CD4-positive, alpha-beta T cell (primary cell): ENCODE measurements around the gene ATP13A3. TPM values are rescaled to one million over a fixed set of nuclear protein-coding genes. Genes with fewer than 3 reads are reported as not detected.

Experiments
- ATAC-seq: fragments of 200-7000 bp; cut with Tn5 transposase; one replicate; pipeline ENCODE4 v1.10.0; 2022; ENCODE audit warnings: mild to moderate bottlenecking; ENCODE audit not compliant: poor library complexity
- CTCF ChIA-PET: fragments of 350-600 bp; sonication (Branson Sonifier 250); formaldehyde crosslinking; loops from one replicate; lab custom pipeline; 2021; ENCODE audit warnings: antibody characterized with exemption, inconsistent platforms; lab: Charles Lee
- POLR2A ChIA-PET: fragments of 350-600 bp; sonication (Branson Sonifier 250); formaldehyde crosslinking; loops from one replicate; lab custom pipeline; 2021; ENCODE audit warnings: antibody characterized with exemption, inconsistent platforms; lab: Charles Lee
- DNase-seq, 14 experiments: peaks; one replicate each; pipeline ENCODE4 v3.0.0-alpha.2; 2013 to 2020; ENCODE audit warnings: mixed read lengths in 2 of 14
- H3K27ac ChIP-seq, 2 donors: one replicate each; pipeline versions ENCODE4 v1.5.1 to v1.7.0; 2013; ENCODE audit warnings: low read length in 2 of 2, low read depth in 1 of 2, mild to moderate bottlenecking in 1 of 2
- H3K27me3 ChIP-seq, 2 experiments: 1 replicate in 1 of 2; 2 replicates in 1 of 2; pipeline versions ENCODE4 v1.6.1 to v1.7.0; 2013; ENCODE audit warnings: low read length in 2 of 2, control low read depth in 1 of 2, mild to moderate bottlenecking in 1 of 2, moderate library complexity in 1 of 2; ENCODE audit not compliant: insufficient read depth in 2 of 2, control insufficient read depth in 1 of 2
- H3K36me3 ChIP-seq: one replicate; pipeline ENCODE4 v1.6.1; 2013; ENCODE audit warnings: low read length, control low read depth; ENCODE audit not compliant: insufficient read depth
- H3K4me1 ChIP-seq: one replicate; pipeline ENCODE4 v1.6.1; 2013; ENCODE audit warnings: low read length, control low read depth; ENCODE audit not compliant: insufficient read depth
- H3K4me3 ChIP-seq: one replicate; pipeline ENCODE4 v1.5.1; 2013; ENCODE audit warnings: mild to moderate bottlenecking, low read length, moderate library complexity
- H3K9me3 ChIP-seq, 2 experiments: 1 replicate in 1 of 2; 2 replicates in 1 of 2; pipeline versions ENCODE4 v1.6.1 to v1.7.0; 2013; ENCODE audit warnings: low read length in 2 of 2, mild to moderate bottlenecking in 2 of 2, control low read depth in 1 of 2, moderate library complexity in 1 of 2; ENCODE audit not compliant: control insufficient read depth in 1 of 2, insufficient read depth in 1 of 2
- H3K27ac Mint-ChIP-seq: one replicate; pipeline ENCODE4 v1.8.0; 2020; ENCODE audit warnings: mixed read lengths
- H3K27me3 Mint-ChIP-seq: one replicate; pipeline ENCODE4 v1.8.0; 2021; ENCODE audit warnings: mixed read lengths
- H3K36me3 Mint-ChIP-seq: one replicate; pipeline ENCODE4 v1.8.0; 2021; ENCODE audit warnings: low read depth, mixed read lengths
- H3K4me1 Mint-ChIP-seq: one replicate; pipeline ENCODE4 v1.8.0; 2021; ENCODE audit warnings: low read depth, mixed read lengths
- H3K4me3 Mint-ChIP-seq: one replicate; pipeline ENCODE4 v1.8.0; 2020; ENCODE audit warnings: mild to moderate bottlenecking, mixed read lengths
- H3K9me3 Mint-ChIP-seq: one replicate; pipeline ENCODE4 v1.8.0; 2020; ENCODE audit warnings: mixed read lengths
- CTCF ChIP-seq: fragments of 200-600 bp; IDR thresholded peaks from one replicate; pipeline ENCODE4 v1.8.0; 2022; ENCODE audit warnings: antibody characterized with exemption, mild to moderate bottlenecking
- intact Hi-C, 2 experiments: fragments of 100-400 bp; cut with DNase I in 1 of 2; cut with micrococcal nuclease in 1 of 2; formaldehyde crosslinking; loops; one replicate each; pipeline versions ENCODE4 v1.15.1 to v1.9.0; 2023 to 2025; cut with DNase I, micrococcal nuclease
- total RNA-seq, 174 experiments: library from RNA in 2 of 174; stranded (reverse) in 2 of 174; gene quantifications; one replicate each; pipeline ENCODE4 v1.2.3 and lab custom pipeline; 2021 to 2026

Gene ATP13A3
- total RNA-seq, 2 experiments from 2014 or later, result 46.5 to 52.7 TPM

GRCh38 chr3:194369522-194370279 lies 117.1 kb downstream of the ATP13A3 start, which contains the start of gene LRRC15:
Gene LRRC15, minus strand, starts transcription at chr3:194369743. Its CDS starts 8,700 bp downstream, at chr3:194361043.
- POLR2A ChIA-PET, result no interaction called here
- H3K9me3 Mint-ChIP-seq, result no peaks in the 10 kb centered on the region
- peaks cover 39% of the 10 kb centered on the region for H3K27me3 Mint-ChIP-seq
- no peaks in the 10 kb centered on the region for H3K36me3 ChIP-seq
- no peak for TF ChIP-seq CTCF
- DNase-seq (no peak), ATAC-seq (no peak)
- no peaks in the 10 kb centered on the region for H3K36me3 Mint-ChIP-seq
- H3K4me1 ChIP-seq, result no peaks in the 10 kb centered on the region
- H3K9me3 ChIP-seq, result no peaks in the 10 kb centered on the region
- H3K27ac Mint-ChIP-seq, result no peak within 1 kb of the TSS
- no peak within 1 kb of the TSS for H3K4me3 Mint-ChIP-seq
- H3K4me1 Mint-ChIP-seq, result no peaks in the 10 kb centered on the region
- H3K27me3 ChIP-seq, result peaks cover 8 to 33% of the 10 kb centered on the region in 2 experiments
- intact Hi-C loops, result no loop called here
- CTCF ChIA-PET, result no interaction called here
- H3K27ac ChIP-seq, result no peak within 1 kb of the TSS
- H3K4me3 ChIP-seq, result no peak within 1 kb of the TSS

- H3K9me3 Mint-ChIP-seq, result no peaks in the 10 kb centered on the region
- intact Hi-C loops, result no loop called here
- no peak for TF ChIP-seq CTCF
- no peaks in the 10 kb centered on the region for H3K36me3 Mint-ChIP-seq
- H3K4me1 Mint-ChIP-seq, result no peaks in the 10 kb centered on the region
- H3K27me3 Mint-ChIP-seq, result peaks cover 33% of the 10 kb centered on the region
- Histone ChIP-seq H3K4me1 (no peaks in the 10 kb centered on the region), H3K27ac (no peak overlapping the region), H3K27me3 (peaks cover 8 to 36% of the 10 kb centered on the region in 2 experiments), H3K36me3 (no peaks in the 10 kb centered on the region), H3K9me3 (no peaks in the 10 kb centered on the region), H3K4me3 (no peak overlapping the region)
- CTCF ChIA-PET, result no interaction called here
- DNase-seq, result no peak
- no peak overlapping the region for H3K27ac Mint-ChIP-seq
- POLR2A ChIA-PET, result no interaction called here
- ATAC-seq, result no peak
- H3K4me3 Mint-ChIP-seq, result no peak overlapping the region
Observed at GRCh38 chr3:194368918-194369317, 117.9 kb downstream of the ATP13A3 start.

GRCh38 chr3:194367992-194368841 lies 118.6 kb downstream of the ATP13A3 start:
- POLR2A ChIA-PET, result no interaction called here

More at GRCh38 chr3:194367992-194368841, 118.6 kb downstream of the ATP13A3 start:
- DNase-seq (peak in 1 of 14 experiments; percentile 12), ATAC-seq (no peak)
- no peak overlapping the region for H3K27ac ChIP-seq
- no peak overlapping the region for H3K4me3 ChIP-seq
- Mint-ChIP-seq H3K36me3 (no peaks in the 10 kb centered on the region), H3K27ac (no peak overlapping the region), H3K4me3 (no peak overlapping the region), H3K9me3 (no peaks in the 10 kb centered on the region), H3K27me3 (peaks cover 33% of the 10 kb centered on the region), H3K4me1 (no peaks in the 10 kb centered on the region)
- intact Hi-C loops, result no loop called here
- no peak for TF ChIP-seq CTCF
- H3K4me1 ChIP-seq, result no peaks in the 10 kb centered on the region
- no peaks in the 10 kb centered on the region for H3K9me3 ChIP-seq
- H3K36me3 ChIP-seq, result no peaks in the 10 kb centered on the region
- H3K27me3 ChIP-seq, result peaks cover 8 to 36% of the 10 kb centered on the region in 2 experiments
- CTCF ChIA-PET, result no interaction called here
